ENCODE measurements around the gene ETFB. TPM values are rescaled to one million over a fixed set of nuclear protein-coding genes. Genes with fewer than 3 reads are reported as not detected.

Gene ETFB
- total and polyA plus RNA-seq, 9 of the 15 experiments (the other 6 are each of a cell fraction or from before 2014, with no cell fraction given) = 18.1 to 143 (median 96.1) TPM

GRCh38 chr19:51338563-51339312 lies 27.4 kb downstream of the ETFB start (continued):
- TF ChIP-seq ZBTB7A (IDR thresholded peaks at IDR 0.05; ENCODE audit: borderline replicate concordance, control insufficient read depth, low read depth, low read length) = peak; percentile 38; the same call in 1 of the 2 replicates
- TF ChIP-seq ZNF232 (CRISPR knock-in tag; IDR thresholded peaks at IDR 0.05) = no peak
- 0 out of 2 replicates have a peak, but pooled peaks have one; percentile 59 for TF ChIP-seq HMGXB4 (CRISPR knock-in tag; IDR thresholded peaks at IDR 0.05)
- TF ChIP-seq THAP7 (CRISPR knock-in tag; IDR thresholded peaks at IDR 0.05) = no peak
- no peak for TF ChIP-seq TCF7L2 (IDR thresholded peaks at IDR 0.05; ENCODE audit: low read depth, low read length)
- TF ChIP-seq ARNT (IDR thresholded peaks at IDR 0.05) = peak; percentile 68 to 85; a peak in 2 of 4 replicates
- TF ChIP-seq ZNF592 (IDR thresholded peaks at IDR 0.05) = peak; percentile 65; the same call in 1 of the 2 replicates
- no peak for TF ChIP-seq HEY1 (CRISPR knock-in tag; IDR thresholded peaks at IDR 0.05; ENCODE audit: borderline replicate concordance)
- peak; percentile 83 for TF ChIP-seq SMC3 (conservative IDR thresholded peaks at IDR 0.05; ENCODE audit: insufficient read depth, low read depth, low read length)
- 0 out of 2 replicates have a peak, but pooled peaks have one; percentile 1 for TF ChIP-seq ZNF24 (IDR thresholded peaks at IDR 0.05)
- TF ChIP-seq NFE2 (IDR thresholded peaks at IDR 0.05; ENCODE audit: low read depth) = peak; percentile 84
- TF ChIP-seq MIER1 (IDR thresholded peaks at IDR 0.05; ENCODE audit: low read depth) = peak; percentile 65
- TF ChIP-seq SMARCE1 (IDR thresholded peaks at IDR 0.05) = peak; percentile 27; the same call in 1 of the 2 replicates
- peak; percentile 62 for TF ChIP-seq DEAF1 (CRISPR knock-in tag; IDR thresholded peaks at IDR 0.05)
- 0 out of 2 replicates have a peak, but pooled peaks have one; percentile 3 for TF ChIP-seq ZNF316 (IDR thresholded peaks at IDR 0.05)
- TF ChIP-seq C11orf30 (IDR thresholded peaks at IDR 0.05; ENCODE audit: low read depth) = no peak
- peak; percentile 64; the same call in 1 of the 2 replicates for TF ChIP-seq FOXP1 (CRISPR knock-in tag; IDR thresholded peaks at IDR 0.05)
- peak; percentile 61 for TF ChIP-seq GABPB1 (CRISPR knock-in tag; IDR thresholded peaks at IDR 0.05)
- no peak for TF ChIP-seq NEUROD1 (IDR thresholded peaks at IDR 0.05; ENCODE audit: borderline replicate concordance, low read depth, low read length, partially characterized antibody)
- TF ChIP-seq ETV5 (CRISPR knock-in tag; IDR thresholded peaks at IDR 0.05; ENCODE audit: low read depth) = peak; percentile 51; the same call in 1 of the 2 replicates
- no peak for TF ChIP-seq RBM39 (optimal IDR thresholded peaks at IDR 0.05; ENCODE audit: low read depth, low read length)

Measured in K562 (cell line).